ENCODE results near the gene TATDN2.
"Not testable (repeated sequence)": the region's sequence is repeated elsewhere in the genome, so short reads cannot be mapped to it uniquely, and the experiment has no call there.

DNA sequence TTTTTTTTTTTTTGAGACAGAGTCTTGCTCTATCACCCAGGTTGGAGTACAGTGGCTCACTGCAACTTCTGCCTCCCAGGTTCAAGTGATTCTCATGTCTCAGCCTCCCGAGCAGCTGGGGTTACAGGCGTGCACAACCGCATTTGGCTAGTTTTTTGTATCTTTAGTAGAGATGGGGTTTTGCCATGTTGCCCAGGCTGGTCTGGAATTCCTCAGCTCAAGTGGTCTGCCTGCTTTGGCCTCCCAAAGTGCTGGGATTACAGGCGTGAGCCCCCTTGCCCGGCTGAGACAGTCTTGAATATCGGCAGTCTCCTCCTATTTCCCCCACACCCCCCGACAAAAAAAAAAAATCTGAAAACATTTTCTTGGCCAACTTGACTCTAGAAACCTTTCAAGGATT, 18.7 kb downstream of the TATDN2 start:
- not testable (repeated sequence) for TF ChIP-seq POLR2A (IDR thresholded peaks at IDR 0.05; ENCODE audit: low read length); GATA1 (IDR thresholded peaks at IDR 0.05; ENCODE audit: low read depth, low read length)
